GM18909 (cell line): ENCODE data around the gene SPATA13.
"Not testable (repeated sequence)": the region's sequence is repeated elsewhere in the genome, so short reads cannot be mapped to it uniquely, and the experiment has no call there.

Source experiments
- ATAC-seq: cut with Tn5 transposase; IDR thresholded peaks from one replicate; pipeline ENCODE4 v1.9.1; 2021; ENCODE audit warnings: mild to moderate bottlenecking; ENCODE audit not compliant: unreplicated experiment, poor library complexity

SPATA13 gene

GRCh38 chr13:24192057-24192810 is 31.7 kb downstream of the SPATA13 start:
- ATAC-seq: no peak

DNA sequence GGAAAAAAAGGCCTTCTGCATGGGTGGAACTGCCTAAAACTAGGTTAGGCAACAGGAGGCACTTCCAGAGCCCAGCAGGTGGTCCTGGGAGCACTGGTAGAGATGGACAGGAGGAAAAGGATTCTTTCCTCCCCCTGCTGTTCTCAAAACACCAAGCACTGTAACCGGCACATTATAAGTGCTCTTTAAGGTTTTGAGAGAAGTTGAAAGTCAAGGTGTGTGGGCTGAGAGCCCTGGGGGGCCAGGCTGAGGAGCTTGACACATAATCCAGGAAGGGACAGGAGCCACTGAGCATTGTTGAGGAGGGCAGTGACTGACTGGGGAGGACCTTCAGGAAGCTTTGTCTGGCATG is 32.3 kb downstream of the SPATA13 start:
- no peak for ATAC-seq

DNA sequence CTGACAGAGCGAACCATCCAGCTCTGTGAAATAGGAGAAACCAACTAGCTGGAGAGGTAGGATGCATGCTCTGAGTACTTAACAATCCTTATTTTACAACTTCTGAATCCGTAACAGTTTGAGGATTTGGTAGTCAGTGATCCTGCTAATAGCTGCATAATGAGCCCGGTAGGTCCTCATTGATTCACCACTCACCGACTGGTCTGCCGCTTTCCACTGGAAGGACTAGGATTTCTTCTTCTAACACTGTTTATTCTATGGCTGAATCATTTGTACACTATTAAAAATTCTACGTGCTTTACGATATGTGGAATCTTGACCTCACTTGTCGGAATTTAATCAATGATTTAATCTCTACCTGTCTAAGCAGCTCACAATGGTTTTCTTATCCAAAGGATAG is 33.9 kb downstream of the SPATA13 start:
- ATAC-seq: no peak

DNA sequence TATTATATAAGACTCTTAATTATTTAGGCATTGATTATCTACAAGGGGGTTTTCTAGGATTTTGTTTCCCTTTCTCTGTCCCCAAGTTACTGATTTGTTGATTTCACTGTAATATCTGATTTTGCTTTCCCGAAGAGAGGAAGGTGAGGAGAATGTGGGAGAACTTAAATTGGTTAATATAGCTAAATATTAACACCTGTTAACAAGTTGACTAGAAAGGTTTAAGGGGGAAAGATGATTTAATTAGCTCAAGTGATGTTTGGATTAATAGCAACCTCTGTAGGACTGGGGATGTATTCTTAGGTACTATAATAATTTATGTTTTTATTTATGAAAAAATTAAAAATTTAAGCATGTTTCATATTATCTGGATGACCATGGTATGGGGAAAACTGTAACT is 35.1 kb downstream of the SPATA13 start:
- no peak for ATAC-seq

DNA sequence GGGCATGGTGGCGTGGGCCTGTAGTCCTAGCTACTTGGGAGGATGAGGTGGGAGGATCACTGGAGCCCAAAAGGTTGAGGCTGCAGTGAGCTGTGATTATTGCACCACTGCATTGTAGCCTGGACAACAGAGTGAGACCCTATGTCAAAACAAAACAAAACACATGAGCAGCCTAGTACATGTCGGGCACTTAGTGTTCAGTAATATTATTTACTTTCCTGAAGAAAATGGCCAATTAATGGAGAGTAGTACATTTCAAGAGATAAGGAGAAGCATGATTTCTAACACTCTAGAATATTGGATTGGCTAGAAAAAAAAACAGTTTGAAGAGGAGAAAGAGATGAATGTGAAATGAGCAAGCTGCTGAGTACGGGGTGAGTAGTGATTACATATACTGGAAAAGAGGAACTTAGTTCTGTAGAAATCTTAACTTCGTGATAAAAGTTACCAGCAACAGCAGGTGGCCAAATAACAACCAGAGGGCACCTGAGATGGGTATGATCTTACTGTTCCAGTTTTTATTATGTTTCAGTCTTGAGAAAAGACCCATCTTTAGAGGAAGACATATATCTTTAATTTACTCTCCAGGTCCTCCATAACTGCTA is 36.2 kb downstream of the SPATA13 start:
- no peak for ATAC-seq

GRCh38 chr13:24199016-24199415 is 38.5 kb downstream of the SPATA13 start:
- ATAC-seq: no peak

DNA sequence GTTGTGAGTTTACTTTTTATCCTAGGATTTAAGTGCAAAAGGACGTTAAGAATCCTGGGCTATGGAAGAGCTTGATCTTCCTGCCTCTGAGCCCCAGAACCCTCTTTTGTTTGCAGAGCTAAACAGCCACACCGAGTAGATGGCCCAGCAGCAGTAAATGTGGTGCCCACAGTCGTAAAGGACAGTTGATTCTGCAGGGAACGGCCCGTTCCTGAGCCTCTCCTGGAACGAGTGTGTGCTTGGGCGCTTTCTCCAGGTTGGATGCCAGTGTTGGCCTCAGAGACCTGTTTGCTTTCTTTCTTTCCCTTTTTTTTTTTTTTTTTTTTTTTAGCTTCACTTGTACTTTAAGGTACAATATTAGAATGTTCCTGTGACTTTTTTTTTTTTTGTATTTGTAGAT is 41.7 kb downstream of the SPATA13 start:
- ATAC-seq: no peak

GRCh38 chr13:24203273-24203672 is 42.8 kb downstream of the SPATA13 start:
- no peak for ATAC-seq

- ATAC-seq: peak; percentile 84
Measured at GRCh38 chr13:24203811-24204210, 43.3 kb downstream of the SPATA13 start.

DNA sequence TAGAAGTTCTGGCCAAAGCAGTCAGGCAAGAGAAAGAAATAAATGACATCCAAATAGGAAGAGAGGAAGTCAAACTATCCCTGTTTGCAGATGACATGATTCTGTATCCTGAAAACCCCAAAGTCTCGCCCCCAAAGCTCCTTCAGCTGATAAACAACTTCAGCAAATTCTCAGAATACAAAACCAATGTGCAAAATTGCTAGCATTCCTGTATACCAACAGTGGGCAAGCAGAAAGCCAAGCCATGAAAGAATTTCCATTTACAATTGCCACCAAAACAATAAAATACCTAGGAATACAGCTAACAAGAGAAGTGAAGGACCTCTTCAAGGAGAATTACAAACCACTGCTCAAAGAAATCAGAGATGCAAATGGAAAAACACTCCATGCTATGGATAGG is 44.6 kb downstream of the SPATA13 start:
- ATAC-seq: not testable (repeated sequence)

DNA sequence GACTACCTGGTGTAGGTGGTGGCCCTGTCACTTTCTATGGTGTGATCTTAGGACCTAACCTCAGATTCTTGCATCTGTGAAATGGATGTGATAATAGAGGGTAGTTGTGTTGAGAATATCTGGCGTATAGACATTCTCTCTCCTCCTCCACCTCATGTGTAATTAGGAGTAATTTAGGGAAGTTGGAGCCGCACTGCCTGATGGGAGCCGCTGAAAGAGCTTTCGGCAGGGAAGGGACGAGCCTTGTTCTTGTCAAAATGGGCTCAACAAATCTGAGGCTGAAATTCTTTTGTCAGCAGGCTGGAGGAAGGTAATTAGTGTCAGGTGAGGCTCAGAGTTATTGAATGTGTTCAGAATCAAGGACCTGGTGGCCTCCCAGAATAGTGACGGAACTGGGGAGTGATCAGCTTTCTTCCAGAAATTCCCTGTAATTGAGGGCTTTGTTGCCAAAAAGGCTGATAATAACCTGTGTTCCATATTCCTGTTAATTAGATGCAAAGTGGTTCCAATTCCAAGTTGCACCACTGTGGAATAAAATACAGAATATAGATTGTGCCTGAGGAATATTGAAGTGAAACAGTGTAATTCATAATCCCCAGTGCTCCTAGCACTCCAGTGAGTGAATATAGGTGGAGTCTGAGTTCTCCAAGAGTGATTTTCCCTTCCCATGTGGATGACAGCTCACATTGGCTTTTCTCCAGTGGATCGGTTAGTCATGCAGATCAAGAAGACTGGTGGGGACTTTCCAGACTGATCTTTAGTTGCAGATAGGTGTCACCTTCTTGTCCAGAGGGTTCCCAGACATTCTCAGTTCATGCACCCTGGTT is 47.5 kb downstream of the SPATA13 start:
- ATAC-seq: no peak

DNA sequence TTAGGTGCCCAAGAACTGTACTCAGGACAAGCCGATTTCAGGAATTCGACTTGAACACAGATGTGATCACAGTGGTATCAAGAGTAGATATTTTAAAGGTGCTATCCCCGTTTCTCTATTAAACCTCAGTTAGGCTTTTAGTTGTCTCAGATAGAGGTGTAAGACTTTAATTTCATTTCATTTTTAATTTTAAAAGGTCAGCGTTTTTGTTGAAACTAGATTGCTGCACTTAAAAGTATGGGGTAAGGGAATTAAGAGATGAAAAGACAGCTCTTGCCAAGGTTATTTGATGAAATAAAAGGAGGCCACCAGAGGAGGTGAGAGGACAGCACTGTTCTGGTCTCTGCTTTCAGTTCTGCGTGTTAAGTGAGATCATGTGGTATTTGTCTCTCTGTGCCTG is 48.6 kb downstream of the SPATA13 start:
- ATAC-seq: no peak

- ATAC-seq: no peak
Measured at GRCh38 chr13:24212254-24212653, 51.7 kb downstream of the SPATA13 start.

DNA sequence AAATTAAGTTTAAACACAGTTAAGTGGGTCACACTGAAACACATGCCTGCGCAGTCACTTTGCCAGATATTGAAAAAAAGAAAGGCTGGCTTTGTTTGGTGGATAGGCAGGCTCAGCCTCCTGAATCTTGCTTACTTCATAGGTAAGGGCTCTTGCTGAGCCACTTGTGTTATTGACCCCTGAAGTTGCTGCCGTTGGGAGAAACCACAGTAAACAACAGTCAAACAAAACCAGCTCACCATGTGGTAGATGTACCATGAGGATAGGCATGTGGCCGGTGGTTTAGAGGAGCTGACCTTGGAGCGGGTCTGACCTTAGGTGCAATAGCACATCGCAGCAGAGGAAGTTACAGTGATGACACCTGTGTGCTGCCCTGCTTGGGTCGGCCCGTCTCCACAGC is 52.2 kb downstream of the SPATA13 start:
- no peak for ATAC-seq

DNA sequence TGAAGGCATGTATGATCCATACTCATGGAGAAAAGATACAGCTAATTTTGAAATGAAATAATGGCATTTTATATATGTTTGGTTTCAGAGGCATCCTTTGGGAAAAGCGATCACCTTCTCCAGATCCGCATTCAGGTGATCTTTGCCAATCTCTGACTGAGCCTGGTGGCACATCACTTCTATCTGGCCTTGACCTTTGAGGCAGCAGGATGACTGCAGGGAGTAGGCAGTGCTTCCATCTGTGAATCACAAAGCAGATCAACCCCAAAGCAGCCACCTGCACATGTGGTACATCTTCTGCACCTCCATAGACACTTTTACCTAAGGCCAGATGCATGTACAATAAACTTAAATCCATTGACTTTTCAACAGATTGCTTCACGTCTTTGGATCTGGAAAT is 53.4 kb downstream of the SPATA13 start:
- no peak for ATAC-seq

GRCh38 chr13:24214528-24214927 is 54.0 kb downstream of the SPATA13 start:
- peak; percentile 47 for ATAC-seq

DNA sequence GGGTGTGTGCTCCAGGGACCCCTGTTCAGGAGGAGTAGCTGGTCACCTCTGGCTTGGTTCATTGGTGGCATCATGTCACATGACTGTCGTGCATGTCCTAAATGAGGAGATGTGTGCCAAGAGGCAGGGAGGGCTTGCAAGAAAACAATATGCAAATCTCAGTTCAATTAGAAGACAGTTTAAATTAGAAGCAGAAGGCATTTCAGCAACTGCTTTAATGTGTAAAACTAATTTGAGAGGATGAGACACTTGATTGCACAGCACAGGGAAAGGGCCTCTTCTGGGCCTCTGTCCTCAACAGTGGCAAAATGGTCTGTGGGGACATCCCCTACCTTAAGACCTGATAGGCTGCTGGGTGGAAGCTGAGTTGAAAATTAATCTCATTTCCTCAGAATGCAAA is 54.6 kb downstream of the SPATA13 start:
- peak; percentile 73 for ATAC-seq

DNA sequence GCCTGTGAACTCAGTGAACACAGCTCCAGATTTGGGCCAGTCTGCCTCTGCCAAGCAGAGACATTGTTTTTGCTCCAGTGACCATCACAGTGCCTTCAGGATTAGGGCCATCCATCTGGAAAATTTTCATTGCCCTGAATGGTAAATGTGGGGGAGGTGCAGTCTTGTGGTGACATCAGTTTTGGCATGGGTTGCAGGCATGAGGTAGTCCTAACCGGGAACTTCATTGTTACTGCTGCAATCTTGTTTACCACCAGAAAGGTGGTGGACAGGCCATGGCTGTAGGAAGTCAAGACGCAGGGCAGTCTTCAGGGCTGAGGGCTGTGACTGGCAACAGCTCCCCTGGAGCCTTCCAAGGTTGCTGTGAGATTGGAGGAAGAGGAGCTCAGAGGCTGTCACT is 55.2 kb downstream of the SPATA13 start:
- no peak for ATAC-seq

DNA sequence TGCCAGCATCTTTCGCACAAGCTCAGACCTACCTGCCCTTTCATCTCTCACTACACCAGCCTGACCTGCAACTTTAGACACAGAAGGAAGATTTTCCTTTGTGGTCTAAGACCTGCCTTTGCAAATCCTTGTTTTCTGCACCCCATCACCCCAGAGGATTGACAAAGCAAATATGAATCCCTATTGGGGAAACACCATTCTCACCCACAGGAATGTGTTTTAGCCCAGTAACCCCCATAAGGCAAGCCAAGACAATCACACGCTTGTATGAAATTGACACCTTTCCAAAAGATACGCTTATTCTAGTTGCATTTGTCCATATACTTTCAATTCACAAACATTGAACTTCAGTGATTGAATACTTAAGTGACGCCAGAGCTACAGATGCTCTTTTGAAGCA is 55.7 kb downstream of the SPATA13 start:
- no peak for ATAC-seq

DNA sequence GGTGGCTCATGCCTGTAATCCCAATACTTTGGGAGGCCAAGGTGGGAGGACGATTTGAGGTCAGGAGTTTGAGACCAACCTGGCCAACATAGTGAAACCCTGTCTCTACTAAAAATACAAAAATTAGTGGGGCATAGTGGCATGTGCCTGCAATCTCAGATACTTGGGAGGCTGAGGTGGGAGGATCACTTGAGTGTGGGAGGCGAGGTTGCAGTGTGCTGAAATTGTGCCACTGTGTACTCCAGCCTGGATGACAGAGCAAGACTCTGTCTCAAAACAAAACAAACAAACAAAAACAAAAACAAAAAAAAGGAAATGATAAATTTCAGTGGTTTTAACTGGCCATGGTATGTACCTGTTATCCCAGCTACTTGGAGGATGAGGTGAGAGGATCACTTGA is 56.3 kb downstream of the SPATA13 start:
- not testable (repeated sequence) for ATAC-seq

DNA sequence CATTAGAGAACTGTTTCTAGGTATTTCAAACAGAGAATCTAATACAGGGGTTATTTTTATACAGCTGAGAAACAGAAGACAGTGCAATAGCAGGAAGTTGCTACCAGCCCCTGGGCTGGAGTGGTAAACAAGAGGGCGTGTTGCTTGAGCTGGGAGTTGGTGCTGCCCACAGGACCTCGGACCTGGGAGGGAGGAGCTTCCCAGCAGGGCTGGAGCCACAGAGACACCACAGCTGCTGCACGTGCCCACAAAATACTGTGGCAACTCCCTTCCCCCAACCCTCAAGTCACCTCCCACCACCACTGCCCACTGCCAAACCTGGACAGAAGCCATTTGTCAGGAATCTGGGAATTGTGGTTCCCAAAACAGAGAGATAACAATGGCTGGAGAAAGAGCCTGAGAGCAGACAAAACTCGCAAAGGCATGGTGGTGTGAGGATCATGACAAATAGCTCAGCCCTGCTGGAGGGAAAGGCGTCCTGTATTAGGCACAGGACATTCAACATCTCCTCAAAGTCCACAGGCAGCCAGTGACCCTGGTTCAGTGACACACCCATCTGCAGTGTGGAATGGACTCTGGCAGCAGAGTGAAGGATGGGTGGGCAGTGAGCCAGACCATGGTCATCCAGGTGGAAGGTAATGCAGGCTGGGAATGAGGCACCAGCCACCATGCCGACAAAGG is 57.2 kb downstream of the SPATA13 start:
- peak; percentile 46 for ATAC-seq
